ENCODE results near the gene CC2D2B.
A peak's percentile ranks its signal among the peaks of the same experiment; 100 is the strongest.
"Not testable (repeated sequence)": the region's sequence is repeated elsewhere in the genome, so short reads cannot be mapped to it uniquely, and the experiment has no call there.

Gene CC2D2B

DNA sequence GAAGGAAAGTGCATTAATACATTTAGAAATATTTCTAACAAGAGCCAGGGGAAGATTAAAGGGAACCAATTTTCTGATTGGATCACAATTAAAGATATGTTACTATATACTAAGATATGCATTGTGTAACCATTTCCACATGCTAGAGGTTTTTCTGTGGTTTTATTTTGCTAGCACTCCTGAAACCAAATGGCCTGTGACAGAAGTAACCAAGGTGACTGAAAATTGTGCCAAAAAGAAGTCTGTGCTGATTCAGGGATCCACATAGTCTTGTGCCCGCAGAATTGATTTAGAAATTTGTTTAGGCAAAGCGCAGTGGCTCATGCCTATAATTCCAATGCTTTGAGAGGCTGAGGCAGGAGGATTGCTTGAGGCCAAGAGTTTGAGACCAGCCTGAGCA, 1.8 kb downstream of the CC2D2B start:
- DNase-seq: no peak

DNA sequence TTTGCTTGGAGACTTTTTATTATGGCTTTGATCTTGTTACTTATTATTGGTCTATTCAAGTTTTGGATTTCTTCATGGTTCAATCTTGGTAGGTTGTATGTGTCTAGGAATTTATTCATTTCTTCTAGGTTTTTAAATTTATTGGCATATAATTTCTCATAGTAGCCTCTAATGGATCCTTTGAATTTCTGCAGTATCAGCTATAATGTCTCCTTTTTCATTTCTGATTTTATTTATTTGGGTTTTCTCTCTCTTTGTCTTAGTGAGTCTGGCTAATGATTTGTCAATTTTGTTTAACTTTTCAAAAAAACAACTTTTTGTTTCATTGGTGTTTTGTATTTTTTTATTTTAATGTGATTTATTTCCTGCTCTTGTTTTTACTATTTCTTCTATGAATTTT, 8.3 kb downstream of the CC2D2B start:
- not testable (repeated sequence) for DNase-seq

DNA sequence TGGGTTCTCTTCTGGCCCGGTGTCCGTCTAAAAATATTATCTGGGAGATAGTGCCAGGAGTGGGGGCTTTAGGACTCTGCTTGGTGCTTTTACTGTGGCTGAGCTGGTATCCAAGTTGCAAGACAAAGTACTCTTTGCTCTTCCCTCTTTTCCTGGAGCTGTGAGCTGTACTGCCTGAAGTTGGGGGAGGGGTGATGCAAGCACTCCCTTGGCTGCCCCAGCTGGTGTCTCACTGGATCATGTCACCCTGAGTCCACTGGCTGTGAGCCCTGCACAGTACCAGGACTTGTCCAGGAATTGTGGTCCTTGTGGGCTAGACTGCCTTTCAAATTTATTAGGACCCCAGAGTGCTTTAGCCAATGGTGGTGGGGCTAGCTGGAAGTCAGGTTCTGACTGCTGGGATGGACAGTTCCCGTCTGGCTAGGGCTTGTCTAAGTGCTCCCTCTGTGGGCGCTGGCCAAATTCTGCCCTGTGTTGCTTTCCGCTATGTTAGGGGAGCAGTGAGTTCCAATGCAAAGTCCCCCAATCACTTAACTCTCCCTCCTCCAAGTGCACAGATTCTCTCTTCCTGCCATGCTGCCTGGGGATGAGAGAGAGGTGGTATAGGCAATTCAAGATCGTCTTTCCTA, 13.1 kb downstream of the CC2D2B start:
- DNase-seq: no peak

DNA sequence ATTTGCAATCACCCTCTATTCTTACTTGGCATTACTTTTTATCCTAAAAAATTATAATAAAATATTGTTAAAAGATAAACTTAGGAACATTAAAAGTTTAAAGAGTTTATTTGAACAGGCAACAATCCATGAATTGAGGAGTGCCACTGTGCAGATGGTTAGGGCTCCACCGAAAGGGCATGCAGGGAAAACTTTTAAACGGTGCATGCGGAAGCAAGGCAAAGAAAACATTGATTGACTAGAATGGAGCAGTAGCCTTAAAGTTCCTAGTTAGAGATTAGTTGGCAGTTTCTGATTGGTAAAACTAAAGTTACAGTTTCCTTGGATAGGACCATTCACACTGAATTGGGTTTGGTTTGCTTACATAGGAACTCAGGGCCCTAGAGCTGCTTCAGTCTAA, 17.3 kb downstream of the CC2D2B start:
- DNase-seq: no peak

DNA sequence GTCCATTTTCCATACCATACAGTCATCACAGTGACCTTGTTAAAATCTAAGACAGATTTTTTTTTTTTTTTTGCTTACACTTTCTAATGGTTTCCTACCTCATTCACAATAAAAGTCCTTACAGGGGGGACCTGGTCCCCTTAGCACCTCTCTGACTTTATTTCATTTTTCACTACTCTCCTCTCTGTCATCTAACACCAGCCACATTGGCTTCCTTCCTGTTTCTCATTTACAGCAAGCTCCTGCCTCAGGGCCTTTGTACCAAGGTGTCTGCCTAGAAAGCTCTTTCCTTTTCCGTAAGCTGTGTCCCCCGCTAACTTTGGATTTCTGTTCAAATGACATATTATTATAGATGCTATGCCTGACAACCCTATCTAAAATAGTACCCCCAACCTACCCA, 27.7 kb downstream of the CC2D2B start:
- no peak for DNase-seq

DNA sequence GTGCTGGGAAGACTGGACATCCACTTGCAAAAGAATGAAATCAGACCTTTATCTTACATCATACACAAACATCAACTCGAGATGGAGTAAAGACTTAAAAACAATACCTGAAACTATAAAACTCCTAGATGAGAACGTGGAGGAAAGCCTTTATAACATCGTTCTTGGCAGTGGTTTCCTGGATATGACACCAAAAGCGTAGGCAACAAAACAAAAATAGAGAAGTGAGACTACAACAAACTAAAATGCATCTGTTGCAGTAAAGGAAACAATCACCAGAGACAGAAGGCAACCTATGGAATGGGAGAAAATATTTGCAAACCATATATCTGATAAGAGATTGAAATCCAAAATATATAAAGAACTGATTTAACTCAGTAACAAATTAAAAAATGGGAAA, 33.3 kb downstream of the CC2D2B start:
- no peak for DNase-seq

DNA sequence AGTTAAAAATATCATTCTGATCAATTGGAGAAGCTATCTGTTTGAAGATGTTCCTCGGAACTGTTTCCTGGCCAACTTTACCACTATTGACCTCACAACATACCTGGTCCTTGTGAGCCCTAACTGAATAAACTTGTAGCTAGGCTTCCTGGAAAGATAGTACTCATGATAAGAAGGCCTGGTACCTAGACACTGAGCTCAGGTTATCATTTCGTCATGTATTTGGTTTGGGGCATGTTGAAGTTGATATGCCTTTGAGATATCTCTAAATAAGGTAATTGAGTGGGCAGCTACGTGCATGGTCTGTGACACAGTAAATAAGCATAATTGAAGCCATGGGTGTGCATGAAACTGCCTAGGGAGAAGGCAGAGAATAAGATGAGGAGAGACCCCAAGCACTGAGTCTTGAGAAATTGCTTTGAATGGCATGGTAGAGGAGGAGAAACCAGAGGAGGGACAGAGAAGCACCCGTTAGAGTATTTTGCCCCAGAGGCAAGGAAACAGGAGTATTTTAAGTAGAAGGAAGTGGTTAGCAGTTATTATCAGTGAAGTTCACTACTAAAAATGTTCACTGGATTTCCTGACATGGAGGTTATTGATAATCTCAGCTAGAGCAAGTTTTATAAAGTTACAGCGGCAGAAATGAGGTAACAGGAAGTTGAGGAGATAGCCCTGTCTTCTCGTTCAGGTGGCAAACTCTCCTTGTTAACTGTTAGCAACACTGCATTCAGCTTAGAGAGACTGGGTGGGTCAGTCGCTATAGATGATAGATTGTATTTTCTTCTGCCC, 55.6 kb downstream of the CC2D2B start:
- DNase-seq: peak; percentile 13

DNA sequence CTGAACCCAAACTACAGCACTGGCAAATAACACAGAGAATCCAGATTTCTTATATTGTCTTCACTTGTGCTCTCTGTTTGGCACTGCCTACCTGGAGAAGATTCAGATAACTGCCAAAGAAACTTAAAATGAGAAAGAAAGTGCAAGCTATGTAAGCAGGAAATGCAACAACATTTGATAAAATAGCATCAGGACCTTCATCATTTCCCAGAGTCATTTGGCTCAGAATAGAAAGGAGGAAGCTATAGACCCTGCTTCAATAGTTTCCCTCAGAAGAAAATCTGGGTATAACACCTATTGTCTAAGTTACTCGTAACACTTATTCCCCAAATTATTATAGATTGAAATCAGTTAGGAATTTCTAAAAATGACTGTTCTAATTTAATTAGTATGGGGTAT, 56.2 kb downstream of the CC2D2B start:
- no peak for DNase-seq

DNA sequence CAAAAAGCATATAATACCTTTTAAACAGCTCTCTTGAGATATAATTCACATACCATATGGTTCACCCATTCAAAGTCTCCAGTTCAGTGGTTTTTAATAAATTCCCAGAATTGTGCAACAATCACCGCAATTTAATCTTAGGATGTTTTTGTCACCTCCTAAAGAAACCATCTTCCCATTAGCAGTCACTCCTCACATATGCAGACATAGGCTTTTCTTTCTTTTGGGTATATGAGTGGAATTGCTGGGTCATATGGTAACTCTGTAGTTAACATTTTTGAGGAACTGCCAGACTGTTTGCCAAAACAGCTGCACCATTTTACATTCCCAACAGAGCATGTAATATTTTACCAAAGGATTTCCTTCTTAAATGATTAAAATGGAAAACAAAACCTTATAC, 57.0 kb downstream of the CC2D2B start:
- no peak for DNase-seq

DNA sequence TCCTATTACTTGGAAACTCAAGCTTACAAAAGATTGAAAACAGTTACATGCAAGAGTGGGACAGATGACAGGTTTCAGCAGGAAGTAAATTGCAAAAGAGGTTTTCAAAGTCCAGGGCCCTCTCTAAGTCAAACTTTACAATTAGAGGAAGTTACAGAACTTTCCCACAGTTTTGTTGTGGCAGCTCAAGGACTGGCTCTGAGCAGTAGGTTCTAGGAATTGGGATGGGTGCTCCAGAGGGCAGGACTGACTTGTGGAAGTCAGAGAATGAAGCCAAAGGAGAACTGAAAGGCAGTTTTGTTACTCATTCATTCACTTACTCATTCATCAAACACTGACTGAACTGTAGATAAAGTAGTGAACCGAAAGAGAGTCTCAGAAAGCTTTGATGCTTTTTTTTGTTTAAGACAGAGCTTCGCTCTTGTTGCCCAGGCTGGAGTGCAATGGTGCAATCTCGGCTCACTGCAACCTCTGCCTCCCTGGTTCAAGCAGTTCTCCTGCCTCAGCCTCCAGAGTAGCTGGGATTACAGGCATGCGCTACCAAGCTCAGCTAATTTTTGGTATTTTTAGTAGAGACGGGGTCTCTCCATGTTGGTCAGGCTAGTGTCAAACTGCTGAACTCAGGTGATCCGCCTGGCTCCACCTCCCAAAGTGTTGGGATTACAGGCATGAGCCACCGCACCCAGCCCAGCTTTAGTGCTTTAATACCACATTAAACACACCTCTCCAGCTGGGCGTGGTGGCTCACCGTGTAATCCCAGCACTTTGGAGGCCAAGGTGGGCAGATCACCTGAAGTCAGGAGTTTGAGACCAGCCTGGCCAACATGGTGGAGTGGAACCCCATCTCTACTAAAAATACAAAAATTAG, 68.8 kb downstream of the CC2D2B start:
- no peak for DNase-seq

DNA sequence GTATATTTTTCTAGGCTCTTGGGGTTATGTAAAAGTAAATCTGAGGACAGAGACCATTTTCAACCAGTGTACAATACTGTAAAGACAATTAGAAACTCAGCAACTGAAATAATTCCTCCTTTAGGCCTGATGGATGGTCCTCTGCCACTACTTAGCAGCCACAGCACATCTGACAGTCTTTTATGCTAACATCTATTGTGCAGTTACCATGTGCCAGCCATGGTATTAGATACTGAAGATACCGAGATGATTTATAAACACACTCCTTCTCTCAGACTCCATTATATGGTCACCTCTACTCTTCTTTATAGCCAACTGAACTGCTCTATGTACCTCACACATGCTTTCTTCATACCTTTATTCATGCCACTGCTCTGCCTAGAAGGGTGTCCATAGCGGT, 74.4 kb downstream of the CC2D2B start:
- DNase-seq: no peak

DNA sequence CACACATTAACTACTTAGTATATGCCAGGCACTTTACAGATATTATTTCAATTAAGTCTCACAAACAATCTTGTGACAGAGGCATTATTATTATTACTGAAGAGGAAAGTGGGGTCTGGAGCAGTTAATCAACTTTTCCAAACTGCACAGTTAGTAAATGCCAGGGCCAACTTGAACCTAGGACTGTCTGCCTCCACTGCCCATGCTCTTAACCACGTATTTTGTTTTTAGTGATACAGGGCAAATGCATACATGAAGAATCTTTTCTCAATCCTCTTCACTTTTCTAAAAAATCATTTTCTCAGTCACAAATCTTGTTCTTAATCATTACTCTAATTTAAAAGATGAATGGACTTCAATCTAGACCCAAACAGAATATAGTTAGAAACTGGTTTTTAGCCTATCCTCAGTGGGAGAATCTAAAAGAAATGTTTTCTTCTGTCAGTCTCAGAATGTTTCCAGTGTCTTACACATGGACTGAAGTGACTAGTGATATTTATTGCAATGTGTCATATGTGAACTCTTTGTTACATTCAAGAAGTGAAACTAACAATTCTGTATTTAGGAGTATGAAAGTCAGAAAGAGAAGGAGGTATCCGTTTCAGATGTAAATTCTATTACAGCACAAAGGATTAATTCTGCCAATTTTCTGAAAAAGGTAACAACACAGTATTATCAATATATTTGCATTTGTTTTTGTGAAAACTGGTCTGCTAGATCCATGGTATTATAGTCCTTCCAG, 80.1 kb downstream of the CC2D2B start:
- no peak for DNase-seq

DNA sequence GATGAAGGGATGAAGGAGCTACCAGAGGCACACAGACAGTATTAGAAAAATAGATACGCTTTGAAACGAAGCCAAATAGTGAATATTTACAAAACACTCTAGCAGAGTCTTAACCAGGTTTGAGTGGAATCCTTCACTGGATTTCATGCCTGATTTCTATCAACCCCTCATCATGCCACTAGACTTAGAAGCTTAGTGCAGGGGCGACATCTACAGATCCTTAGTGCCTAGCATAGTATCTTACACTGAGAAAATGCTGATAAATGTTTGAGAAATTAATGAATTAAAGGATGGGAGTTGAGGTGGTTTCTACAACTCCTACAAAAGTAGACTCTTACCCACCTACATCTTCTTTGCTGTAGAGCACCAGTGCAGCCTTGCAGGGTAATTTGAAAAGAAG, 80.9 kb downstream of the CC2D2B start:
- DNase-seq: no peak

DNA sequence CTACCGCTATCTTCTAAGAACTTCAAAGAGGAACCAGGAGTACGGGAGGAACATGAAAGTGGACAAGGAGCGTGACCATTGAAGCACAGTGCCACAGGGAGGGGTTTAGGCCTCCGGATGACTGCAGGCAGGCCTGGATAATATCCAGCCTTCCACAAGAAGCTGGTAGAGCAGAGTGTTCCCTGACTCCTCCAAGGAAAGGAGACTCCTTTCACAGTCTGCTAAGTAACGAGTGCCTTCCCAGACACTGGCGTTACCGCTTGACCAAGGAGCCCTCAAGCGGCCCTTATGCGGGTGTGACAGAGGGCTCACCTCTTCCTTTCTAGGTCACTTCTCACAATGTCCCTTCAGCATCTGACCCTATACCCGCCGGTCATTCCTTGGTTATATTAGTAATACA, 86.6 kb downstream of the CC2D2B start:
- not testable (repeated sequence) for DNase-seq

DNA sequence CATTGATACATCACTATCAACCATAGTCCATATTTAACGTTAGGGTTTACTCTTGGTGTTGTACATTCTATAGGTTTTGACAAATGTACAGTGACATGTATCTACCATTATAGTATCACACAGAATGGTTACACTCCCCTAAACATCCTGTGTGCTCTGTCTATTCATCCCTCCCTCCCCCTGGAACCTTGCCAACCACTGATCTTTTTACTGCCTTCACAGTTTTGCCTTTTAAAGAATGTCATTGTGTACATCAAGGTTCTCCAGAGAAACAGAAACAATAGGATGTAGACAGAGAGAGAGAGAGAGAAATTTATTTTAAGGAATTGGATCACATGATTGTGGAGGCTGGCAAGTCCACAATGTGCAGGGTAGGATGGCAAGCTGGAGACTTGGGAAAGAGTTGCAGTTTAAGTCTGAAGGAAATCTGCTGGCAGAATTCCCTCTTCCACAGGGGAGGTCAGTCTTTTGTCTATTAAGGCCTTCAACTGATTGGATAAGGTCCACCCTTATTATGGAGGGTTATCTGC, 90.5 kb downstream of the CC2D2B start:
- DNase-seq: no peak

DNA sequence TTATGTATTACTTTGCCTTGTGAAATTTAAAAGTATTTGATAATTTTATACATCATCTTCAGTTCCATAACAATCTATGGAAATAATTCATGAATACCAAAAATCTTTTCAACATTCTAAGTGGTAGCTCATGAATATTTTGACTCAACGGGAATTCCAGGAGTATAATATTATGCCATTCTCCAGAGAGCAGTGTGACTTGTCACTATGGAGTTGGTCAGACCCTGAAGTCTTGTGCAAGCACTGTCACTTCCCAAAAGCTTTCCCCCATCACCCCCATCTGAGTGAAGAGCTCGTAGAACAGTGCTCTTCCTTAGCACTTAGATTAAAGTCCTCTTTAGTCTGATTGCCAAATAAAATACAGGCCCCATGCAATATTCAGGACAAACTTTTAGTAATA, 106.2 kb downstream of the CC2D2B start:
- DNase-seq: no peak

DNA sequence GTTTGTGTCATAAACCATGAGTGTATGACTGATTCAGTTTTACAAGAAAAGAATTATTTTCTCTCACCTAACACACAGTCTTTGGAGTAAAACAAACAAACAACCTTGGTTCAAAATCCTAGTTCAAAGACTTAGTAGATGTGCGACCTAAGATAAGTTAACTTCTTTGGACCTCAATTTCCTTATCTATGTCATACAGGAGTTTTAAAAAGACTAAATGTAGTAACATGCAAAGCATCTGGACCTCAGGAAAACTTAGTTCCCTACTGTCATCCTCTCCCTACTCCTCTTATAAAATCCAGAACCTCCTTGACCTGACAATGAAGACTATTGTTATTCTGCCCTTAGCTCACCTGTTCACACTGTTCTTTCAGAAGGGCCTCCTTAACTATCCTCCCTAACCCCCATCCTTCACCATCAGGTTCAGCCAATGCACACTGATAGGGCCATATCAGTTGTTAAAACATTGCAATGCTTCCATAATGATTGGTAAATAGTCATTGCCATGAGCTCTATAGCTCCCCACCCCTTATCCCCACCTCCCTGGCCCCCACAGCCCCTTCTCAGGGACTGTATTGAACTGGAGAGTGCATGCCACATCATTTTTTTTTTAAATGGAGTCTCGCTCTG, 106.8 kb downstream of the CC2D2B start:
- no peak for DNase-seq

DNA sequence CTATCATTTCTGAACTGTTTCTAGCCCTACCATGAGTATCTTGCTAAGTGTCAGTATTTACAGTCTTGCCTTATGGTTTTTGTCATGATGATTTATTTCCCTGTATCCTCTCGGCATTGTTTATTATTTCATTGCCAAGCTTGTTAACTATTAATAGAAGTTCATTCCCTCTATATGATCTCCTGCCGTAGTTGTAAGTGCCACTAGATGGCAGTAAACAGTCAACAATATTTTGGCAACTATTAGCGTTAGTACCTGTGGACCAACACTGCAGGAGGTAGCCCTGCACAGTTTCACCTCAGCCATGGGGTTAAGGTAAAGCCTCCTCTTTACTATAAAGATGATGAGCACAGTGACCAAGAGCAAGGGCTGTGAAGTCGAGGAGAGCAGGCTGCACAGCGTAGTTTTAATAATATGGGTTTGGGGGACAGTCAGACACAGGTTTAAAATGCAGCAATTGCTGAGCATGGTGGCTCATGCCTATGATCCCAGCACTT, 109.5 kb downstream of the CC2D2B start:
- peak; percentile 43 for DNase-seq

DNA sequence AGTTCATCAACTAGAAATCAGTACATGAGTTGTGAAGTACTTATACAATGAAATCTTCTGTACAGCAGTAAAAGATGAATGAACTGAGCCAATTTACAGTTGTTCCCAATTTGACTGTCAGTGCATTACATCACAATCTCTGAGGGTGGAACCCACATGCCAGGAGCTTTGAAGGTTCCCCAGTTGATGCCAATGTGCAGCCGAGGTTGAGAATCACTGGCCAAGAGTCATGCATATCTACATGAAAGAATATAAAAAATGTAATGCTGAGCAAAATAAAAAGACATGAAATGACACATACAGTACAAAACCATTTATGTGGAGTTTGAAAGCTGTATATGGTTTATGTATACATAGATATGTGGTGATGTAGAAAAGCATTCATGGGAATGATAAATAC, 113.6 kb downstream of the CC2D2B start:
- no peak for DNase-seq

DNA sequence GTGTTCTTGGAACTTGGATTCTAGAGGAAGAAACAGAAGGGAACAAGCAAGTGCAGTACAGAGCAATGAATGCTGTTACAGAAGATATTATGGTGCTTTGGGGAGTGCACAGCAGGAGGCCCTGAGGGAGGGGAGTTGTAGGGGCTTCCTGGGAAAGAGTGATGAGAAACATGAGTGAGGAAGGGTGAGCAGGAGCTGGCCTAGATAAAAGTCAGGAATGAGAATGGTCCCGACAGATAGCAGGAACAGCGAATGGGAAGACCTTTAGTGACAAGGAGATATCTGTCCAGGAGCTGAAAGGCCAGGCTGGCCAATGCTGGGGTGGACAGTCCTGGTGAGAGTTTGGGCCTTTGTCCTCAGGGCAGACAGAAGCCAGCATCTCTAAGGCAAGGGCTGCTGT, 115.0 kb downstream of the CC2D2B start:
- no peak for DNase-seq

DNA sequence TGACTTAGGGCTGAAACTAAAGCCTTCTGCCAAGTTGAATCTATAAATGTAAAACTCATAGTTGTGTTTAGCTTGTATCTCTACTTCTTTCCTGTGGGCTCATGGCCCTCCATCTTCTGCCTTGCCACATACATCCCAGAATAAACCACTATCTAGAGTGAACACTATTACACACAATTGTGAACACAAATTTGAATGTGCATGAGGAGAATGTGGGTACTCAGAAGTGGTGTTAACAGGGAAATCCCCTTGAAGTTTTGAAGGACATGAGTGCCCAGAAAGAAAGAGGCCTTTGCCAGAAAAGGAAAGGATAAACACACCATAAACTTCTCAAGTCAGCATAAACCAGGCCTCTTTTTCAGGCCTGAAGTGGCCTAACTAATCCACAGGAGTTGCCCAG, 115.4 kb downstream of the CC2D2B start:
- DNase-seq: no peak

DNA sequence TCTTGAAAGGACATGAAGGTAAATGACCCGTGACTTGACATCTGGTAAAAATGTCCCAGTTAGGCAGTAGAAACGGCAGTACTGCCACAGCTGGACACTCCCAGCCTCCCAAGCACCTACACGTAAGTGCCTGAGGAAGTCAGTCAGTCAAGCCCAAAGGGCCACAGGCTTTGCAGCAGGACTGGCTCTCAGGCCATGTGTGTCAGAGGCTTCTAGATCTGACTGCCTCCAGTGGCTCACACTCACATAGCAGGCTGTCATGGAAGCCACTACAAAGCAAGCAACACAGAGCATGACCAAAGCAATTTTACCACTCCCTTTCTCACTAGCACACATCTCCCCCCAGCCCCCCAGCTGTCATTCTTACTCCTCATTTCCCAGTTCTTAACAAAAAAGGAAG, 117.8 kb downstream of the CC2D2B start:
- no peak for DNase-seq
